HG03378 (cell line): Measurements from ENCODE around the gene ASB7.
"Not testable (repeated sequence)": the region's sequence is repeated elsewhere in the genome, so short reads cannot be mapped to it uniquely, and the experiment has no call there.

ENCODE experiments used
- ATAC-seq: cut with Tn5 transposase; IDR thresholded peaks from one replicate; pipeline ENCODE4 v1.9.1; 2021; ENCODE audit warnings: mild to moderate bottlenecking, moderate library complexity; ENCODE audit not compliant: unreplicated experiment

The ASB7 gene

DNA sequence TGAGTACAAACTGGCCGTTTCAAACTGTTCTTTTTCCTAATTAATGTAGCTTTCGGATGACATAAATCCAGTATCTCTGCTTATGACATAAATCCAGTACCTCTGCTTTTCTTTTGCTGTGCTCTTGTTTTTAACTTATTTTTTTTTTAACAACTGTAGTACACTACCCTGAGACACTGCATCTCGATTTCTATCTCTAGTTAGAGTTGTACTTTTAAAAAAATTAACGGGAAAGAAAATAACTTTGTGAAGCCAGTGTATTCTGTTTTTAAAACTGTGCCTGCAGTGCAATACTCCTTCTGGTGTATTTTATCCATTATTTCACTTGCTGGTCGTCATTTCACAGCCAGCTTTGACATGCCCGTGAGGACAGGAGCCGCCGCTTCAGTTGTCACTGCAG lies 46.6 kb downstream of the ASB7 start:
- no peak for ATAC-seq

DNA sequence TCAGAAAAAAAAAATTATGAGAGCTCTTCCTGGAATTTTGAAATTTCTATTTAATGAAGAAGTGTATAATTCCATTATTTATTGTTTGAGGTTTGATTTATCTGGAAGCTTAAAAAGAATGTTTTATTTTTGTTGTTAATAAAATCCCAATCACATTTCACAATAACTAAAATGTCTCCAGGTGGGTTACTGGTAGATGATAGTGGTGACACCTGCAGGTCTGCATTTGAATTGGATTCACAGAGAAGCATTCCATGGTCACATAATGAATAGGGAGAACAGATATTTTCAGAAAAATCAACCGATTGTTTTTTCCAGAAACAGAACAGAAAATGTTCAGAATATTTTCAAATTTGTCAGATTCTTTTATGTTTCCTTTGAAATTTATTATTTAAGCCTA lies 48.3 kb downstream of the ASB7 start:
- no peak for ATAC-seq

DNA sequence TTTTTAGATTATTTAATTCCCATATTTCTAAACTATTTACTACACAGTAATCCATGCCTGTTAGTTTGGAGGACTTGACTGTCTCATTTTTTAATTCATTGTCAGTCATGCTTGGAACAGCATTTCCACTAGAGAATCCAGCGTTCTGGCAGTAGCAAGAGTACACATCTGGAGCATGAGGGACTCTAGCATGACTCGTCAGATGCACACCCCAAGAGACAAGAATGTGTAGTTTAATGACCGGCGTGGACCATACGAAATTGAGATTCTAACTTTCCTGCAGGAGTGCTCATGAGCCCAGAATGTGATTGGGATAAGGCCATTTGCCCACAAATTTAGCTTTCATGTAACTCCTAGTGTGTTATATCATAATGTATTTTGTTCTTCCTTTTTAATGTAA lies 48.9 kb downstream of the ASB7 start:
- ATAC-seq = no peak

DNA sequence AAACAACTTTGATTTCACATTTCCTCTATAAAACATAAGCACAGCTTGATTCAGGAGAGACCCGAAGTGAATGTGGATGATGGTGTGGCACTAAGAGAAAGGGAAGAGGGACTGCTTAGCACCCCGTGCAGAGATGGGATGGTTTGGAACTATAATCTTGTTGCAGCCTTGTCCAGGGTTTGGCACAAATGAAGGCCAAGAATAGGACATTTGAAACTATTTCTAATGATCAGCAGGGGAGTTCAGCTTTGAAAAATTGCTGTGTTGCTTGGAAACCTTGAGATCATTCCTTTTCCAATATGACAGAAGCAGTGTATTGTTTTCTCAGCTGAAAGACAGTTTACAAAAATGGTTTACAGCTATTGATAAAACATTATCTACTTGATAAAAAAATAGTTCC lies 49.7 kb downstream of the ASB7 start:
- ATAC-seq = no peak

DNA sequence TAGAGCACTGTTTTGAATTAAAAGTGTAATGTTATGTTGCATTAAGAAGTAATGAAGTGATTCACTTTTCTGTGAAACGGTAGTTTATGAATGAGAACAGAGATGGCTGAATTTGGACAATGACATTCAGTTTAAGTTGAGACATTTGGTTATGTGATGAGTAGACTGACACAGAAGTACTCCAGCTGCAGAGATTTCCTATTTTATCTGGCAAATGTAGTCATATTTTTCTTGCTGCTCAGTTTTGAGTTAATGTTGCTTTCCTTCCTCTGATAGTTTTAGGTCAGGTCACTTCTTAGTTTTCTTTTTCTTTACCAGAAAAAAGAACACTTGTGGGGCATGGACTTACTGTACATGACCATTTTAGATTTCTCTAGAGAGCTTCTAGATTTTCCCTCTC lies 51.2 kb downstream of the ASB7 start:
- ATAC-seq = no peak

DNA sequence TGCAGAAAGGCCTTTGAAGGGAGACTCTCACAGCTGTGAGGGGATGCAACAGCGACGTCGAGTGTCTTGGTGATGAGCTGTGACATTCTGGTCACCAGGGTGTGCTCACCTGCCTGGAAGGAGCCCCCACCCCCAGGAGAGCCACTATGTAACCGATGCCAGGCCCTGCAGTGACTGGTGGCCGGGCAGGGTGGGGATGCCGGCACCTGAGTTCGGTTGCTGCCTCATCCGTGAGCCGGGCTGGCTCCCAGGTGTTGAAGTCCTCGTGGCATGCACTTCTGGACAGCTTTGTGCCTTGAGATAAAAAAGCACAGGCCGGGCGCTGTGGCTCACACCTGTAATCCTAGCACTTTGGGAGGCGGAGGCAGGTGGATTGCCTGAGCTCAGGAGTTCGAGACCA lies 56.5 kb downstream of the ASB7 start:
- no peak for ATAC-seq

DNA sequence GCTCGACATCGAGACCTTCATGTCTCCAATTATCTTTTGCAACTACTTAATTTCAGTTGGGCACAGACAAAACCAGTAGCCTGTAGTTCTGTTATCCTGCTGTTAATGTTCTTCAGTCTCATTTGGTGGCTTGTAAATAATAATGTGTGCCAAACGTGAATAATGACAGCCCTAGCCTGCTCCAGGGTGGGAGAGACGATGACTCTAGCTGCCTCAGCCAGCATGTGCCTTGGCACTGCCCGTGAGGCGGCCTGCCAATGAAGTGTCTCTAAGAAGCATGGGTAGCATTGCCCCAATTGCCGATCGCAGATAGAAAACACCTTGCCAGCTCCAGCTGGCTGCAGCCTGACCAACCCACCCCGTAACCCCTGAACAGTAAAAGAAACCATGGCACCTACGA lies 58.8 kb downstream of the ASB7 start:
- ATAC-seq = no peak

DNA sequence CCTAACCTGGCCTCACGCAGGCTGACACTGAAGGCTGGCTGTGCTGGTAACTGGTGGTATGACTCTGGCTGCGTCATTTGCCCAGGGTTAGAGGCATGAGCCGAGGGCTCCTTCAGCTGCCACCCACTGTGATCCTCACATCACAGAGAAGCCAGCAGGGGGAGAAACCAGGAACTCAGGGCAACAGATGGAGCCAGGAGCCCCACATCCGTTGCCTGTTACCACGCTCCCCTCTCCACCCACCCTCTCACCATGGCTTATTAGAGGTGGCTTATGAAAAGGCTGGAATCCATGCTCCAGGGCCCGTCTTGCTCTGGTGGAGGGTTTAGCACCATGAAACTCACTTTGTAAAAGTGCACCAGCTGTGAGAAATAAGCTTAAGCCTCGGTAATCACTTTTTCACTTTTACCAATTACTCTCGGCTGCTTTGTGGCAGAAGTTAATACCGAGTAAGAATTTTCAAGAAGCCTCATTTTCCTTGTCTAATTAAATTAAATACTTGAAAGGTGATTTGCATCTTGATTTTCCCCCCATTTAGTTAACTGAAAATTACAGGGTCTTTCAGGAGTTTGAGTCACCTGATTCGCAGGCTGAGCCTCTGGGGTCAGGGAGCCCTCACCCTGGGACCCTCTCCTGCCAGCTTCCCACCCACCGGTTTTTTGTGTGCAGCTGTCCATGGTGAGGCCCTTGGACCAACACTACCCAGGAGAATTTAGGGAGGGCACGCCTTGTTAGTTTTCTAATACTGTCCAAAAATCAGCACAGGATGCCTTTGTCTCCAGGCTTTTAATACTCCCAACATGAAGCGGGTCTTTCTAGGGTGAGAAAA lies 60.9 kb downstream of the ASB7 start:
- no peak for ATAC-seq

DNA sequence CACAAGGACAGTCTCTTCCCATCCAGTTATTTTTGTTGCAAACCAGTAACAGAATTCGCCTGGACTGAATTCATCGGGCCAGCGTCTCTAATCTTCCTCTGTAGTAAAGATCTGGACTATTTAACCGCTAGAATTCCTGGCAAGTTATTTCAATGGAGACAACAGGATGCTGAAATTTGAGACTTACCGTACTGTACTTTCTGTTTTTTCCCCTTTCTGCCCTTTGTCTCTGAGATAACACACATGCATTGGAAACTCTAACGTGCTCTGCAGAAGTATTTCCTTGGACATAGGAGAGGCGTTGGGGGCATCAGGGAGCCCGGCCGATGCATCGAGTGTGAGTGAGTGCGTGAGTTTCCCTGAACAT lies 61.5 kb downstream of the ASB7 start:
- no peak for ATAC-seq

DNA sequence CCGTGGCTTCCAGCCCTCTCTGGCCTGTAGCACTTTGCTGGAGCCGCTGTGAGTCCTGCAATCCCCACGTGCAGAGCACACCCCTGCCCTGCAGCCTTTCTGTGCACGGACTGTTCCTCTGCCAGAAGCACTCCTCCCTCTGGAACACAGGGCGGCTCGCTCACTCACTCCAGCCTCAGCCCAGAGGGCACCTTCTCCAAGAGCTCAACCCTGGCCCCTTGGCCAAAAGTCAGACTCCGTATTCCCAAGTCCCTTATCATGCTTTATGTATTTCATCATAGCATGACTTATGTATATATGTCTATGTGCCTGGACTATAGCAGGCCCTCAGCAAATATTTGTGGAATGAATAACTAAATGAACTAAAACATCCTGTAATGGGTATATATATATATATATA lies 63.2 kb downstream of the ASB7 start:
- ATAC-seq = no peak

DNA sequence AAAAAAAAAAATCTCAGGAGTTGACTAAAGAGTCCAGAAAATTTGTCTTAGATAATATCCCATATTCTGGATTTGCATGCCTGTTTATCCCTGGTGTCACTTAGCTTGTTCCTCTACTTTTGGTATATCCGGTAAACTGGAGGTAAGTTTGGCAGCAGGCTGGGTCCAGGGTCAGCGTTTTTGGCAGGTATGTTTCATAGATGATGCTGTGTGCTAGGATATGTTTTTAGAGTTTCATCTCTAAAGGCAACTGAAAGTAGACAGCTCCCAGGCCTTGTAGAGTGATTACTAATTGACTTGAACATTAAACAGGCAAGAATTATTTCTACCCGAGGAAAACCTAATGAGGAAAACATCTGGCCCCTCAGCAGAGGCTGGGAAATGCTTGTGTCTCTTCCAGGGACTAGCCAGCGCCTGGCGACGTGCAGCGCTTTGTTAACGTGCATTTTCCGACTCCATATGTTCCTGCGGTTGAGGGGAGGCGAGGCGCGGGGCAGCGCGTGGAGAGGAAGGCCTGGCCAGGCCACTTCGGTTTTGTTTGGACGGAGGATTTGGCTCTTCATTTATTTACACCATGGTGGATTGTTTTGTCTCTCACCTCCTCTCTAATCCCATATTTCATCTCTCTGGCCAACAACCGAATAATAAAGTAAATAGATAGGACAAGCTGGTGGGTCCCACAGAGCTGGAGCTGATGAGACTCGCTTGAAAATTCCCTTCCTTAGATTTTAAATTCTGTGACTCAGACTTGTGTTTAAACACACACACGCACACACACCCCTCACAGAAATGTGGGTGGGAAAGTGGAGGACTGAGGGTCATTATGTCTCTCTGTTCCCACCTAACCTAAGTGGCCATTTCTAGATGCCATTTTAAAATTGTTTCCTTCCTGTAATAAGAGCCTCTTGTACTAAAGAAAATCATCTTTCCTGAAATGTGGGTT lies 65.3 kb downstream of the ASB7 start:
- no peak for ATAC-seq

DNA sequence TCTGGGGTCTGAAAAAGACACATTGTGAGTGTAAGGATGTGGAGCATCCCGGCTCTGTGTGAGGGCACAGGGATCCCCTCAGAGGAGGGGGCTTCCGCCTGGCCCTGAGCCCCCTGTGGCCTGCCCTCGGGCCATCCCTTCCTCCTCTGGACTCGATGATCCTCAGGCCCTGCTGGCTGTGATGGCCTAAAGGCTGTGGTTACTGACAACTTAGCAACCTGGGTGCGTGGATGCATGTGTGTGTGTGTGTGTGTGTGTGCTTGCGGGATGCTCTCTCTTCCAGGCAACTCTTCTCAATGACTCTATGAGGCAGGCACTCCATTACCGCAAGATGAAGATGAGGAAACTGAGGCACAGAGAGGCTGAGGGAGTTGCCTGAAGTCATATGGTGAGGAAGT lies 66.0 kb downstream of the ASB7 start:
- no peak for ATAC-seq

DNA sequence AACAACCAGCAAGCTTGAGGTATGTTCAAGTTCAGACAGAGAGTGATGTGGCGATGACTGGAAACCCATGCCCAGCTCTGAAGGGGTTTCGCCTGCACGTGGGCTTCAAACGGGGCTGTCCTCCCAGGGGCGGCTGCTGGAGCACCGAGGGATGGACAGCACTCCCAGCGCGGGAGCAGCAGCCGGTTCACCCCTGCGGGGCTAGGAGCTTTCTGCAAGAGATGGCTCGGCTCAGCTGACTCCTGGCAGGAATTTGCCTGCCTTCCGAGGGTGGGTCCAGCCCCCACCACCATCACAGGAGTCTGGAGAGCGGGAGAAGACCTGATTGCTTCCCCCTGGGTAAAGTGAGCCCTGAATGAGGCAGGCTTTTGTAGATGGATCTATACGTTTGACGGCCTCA lies 66.9 kb downstream of the ASB7 start:
- no peak for ATAC-seq

DNA sequence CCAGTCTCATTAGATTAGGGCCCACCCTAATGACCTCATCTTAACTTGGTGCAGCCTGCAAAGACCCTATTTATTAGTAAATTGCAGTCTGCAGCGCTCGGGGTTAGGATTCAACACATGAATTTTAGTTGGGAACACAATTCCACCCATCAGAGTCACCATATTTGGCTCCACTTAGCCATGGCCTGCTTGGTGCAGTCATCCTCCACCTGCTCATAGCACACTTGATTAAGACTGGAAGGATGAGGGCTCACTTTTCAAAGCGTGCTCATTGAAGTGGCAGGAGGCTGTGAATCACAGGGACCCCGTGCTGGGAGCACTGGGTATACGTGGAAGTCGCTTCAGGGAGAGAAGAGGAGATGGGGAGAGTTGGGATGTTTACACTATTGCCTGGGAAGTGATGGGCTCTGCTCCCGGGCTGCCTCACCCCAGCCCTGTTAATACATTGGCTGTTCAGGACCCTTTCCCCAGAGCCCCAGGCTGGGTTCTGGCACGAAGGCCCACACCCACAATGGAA lies 68.2 kb downstream of the ASB7 start:
- ATAC-seq = no peak

DNA sequence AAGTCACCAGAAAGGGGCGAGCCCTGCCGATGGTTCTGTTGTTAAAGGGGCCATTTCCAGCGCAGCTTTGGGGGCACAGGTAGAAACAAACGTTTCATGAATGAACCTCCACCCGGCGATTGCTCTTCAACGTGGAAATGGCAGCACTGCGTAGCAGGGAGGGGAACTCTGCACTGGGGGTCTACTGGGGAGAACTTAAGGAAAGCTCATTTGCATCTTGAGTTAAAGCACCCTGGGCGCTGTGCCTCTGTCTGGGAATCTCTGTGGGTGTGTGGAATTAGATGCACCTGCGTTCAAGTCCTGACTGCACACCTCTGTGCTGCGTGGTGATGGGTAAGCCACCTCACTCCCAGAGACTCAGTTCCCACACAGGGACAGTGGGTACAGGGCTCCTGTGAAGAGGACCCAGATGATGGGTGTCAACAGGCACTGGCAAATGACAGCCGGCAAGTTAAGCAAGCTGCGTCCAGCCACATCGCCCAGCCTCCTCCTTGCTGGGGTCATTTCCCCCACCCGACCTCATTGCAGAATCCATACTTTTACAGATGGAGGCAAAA lies 68.8 kb downstream of the ASB7 start:
- ATAC-seq = no peak

DNA sequence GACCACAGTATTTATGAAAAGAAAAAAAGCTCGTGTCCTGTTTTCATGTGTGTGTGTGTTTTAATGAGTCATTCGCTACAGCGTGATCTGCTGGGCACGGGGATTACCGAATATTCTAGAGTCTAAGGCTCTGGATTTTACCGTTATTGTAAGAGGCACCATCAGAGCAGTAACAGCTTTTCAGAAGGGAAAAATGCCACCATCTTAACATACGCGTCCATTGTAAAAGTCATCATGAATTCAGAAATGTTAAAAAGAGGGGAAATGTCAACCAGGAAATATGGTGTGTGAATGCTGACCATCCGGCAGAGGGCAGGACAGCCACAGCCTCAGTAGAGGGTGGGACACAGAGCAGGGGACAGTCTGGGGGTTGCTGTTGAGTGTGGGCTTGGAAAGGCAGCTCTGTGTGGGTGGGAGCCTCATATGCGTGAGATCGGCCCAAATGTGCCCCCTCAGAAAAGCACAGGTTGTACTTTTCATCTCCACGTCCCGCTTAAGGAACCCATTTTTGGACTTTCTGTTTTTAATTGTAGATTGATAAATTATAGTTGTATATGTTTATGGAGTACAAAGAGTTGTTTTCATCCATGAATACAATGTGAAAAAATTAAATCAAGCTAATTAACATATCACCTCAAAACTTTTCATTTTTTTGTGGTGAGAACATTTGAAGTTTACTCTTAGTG lies 69.6 kb downstream of the ASB7 start:
- ATAC-seq = no peak

DNA sequence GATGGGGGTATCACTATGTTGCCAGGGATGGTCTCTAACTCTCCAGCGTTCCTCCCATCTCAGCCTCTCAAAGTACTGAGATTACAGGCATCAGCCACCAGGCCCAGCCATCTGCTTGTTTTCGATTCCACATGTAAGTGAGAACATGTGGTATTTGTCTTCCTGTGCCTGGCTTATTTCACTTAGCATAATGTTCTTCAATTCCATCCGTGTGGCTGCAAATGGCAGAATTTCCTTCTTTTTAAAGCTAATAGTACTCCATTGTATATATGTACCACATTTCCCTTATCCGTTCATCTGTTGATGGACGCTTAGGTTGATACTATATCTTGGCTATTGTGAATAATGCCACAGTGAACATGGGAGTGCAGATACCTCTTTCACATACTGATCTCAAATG lies 70.6 kb downstream of the ASB7 start:
- no peak for ATAC-seq

DNA sequence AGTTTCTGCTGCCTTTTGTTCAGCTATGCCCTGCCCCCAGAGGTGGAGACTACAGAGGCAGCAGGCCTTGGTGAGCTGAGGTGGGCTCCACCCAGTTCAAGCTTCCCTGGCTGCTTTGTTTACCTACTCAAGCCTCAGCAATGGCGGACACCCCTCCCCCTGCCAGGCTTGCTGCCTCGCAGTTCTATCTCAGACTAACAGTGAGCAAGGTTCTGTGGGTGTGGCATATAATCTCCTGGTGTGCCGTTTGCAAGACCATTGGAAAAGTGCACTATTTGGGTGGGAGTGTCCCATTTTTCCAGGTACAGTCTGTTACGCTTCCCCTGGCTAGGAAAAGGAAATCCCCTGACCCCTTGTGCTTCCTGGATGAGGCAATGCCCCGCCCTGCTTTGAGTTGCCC lies 76.8 kb downstream of the ASB7 start:
- ATAC-seq = not testable (repeated sequence)

DNA sequence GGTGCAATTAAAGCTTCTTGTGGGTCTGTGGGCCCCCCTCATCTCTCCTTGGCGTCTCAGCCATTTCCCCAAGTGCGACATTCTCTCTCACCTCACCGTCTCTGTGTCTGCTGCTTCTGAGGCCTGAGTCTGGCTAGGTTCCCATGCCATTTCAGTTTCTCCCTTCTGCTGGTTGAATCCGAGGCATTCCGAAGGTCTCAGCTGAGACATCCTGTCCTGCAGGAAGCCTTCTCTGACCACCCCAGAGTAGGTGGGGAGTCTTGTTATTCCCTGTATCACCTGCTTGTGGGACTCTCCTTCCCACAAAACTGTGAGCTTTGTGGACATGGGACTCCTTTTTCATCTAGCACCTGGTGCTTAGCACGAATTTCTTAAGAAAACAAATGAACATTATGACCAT lies 78.3 kb downstream of the ASB7 start:
- ATAC-seq = no peak

DNA sequence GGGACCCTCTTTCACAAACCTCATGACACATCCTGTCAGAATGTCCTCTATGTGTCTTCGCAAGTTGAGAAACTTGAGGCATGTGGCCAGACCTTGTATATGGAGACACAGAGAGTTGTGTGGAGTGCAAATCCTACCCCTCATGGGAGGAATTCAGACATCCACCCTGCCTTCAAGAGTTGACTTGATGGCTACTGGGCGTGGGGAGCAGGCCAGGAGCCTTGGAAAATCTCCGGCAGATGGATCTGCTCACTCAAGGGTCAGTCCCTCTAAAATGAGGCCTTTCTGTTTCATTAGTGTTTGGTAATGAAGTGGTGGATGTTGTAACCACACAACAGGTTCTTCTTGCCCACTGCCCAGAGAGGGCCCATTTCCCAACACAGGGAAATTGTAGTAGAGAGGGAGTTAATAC lies 79.0 kb downstream of the ASB7 start:
- ATAC-seq = no peak

DNA sequence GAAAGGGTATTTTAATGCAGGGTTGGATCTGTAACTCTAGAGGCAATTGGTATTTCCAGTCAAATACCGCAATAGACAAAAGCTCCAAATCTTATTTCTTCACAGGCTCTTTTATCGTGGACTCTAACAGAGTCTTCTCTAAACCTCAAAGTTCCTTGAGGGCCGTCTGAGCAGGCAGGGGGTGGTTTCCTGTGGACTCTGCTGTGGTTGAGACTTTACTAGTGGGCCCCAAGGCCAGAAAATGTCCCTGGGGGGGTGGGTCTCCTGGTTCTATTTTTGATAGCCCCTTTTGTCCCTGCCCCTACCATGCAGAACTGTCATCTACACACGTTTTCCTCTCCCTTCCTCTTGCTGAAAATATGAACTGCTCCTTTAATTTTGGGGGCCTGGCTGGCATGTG lies 80.1 kb downstream of the ASB7 start:
- no peak for ATAC-seq
